HG02678 (cell line): ENCODE data around the gene AGPS.
"Not testable (repeated sequence)": the region's sequence is repeated elsewhere in the genome, so short reads cannot be mapped to it uniquely, and the experiment has no call there.

Source experiments
- ATAC-seq: cut with Tn5 transposase; IDR thresholded peaks from one replicate; pipeline ENCODE4 v1.9.1; 2021; ENCODE audit warnings: mild to moderate bottlenecking, moderate library complexity; ENCODE audit not compliant: unreplicated experiment

AGPS gene

DNA sequence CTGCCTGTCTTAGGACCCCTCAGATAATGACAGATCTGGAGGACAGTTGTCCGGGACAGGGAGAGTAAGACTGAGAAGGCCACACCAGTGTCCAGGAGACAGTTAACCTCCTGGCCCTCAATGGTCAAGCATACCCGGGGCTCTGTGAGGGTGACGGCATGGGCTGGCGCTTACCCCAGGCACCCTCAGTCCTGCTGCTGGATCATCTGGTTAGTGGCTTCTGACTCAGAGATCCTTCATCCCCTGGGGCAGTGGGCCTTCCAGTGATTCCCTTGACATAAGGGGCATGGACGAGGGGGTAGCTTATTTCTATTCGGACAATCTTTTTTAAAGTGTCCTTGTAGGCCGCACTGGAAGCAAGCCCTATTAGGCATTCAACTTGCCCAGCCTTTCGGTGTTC is 18.1 kb downstream of the AGPS start:
- not testable (repeated sequence) for ATAC-seq

DNA sequence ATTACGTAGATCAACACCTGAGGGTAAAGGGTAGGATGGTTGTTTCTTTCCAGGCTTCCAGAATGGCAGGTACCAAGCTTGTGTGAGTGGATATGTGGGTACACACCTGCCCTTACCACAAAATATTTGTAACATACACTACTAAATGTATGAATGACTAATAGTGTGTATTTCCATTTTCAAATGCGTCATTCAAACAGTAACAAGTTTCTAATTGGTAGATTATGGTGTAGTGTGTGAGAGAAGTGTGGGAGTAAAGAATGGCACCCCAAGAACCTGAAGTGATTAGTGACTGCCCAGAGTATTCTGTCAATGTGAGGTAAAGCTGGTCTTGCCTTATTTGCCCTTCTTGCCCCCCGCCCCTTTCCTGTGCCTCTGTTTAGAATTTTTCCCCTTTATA is 21.1 kb downstream of the AGPS start:
- no peak for ATAC-seq

DNA sequence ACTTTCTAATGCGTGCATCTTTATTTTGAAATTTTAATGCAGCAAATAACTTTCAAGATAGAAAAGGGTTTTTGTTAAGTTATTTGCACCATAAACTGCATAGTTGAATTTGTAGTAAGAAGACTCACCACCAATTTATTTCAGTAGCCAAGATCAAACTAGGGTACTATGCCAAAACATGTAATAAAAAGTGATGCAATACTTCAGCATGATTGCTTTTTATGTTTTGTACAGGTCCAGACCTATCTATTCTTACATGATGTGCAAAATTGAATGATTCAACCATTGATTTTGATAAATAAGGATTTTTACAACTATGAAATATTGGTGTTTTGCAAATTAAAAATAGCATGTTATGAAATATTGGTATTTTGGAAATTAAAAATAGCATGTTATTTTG is 26.7 kb downstream of the AGPS start:
- ATAC-seq = no peak

- ATAC-seq = no peak
These were observed 29.7 kb downstream of the AGPS start for GRCh38 chr2:177422271-177422670.

GRCh38 chr2:177424120-177424519 is 31.5 kb downstream of the AGPS start:
- ATAC-seq = not testable (repeated sequence)

DNA sequence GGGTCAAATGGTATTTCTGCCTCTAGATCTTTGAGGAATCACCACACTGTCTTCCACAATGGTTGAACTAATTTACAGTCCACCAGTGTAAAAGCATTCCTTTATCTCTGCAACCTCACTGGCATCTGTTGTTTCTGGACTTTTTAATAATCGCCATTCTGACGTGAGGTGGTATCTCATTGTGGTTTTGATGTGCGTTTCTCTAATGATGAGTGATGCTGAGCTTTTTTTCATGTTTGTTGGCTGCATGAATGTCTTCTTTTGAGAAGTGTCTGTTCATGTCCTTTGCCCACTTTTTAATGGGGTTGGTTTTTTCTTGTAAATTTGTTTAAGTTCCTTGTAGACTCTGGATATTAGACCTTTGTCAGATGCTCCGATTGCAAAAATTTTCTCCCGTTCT is 32.0 kb downstream of the AGPS start:
- ATAC-seq = not testable (repeated sequence)

GRCh38 chr2:177427316-177427715 is 34.7 kb downstream of the AGPS start:
- ATAC-seq = no peak

GRCh38 chr2:177427936-177428335 is 35.4 kb downstream of the AGPS start:
- ATAC-seq = not testable (repeated sequence)

GRCh38 chr2:177429688-177430325 is 37.2 kb downstream of the AGPS start:
- ATAC-seq = no peak

DNA sequence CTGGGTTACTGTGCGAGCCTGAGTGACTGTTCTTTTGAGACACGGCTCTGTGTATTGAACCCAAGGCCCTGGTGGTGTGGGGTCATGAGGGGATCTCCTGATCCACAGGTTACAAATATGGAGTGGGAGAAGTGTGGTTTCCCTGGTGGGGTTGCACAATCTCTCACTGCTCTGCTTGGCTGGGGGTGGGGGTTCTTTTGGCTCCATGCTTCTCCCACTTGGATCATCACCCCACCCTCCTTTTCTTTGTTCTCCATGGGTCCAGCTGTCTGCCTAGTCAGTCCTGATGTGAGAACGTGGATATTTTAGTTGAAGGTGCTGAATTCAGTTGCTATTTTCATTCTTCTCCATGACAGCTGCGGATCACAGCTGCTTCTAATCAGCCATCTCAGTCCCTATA is 37.8 kb downstream of the AGPS start:
- ATAC-seq = no peak

- not testable (repeated sequence) for ATAC-seq
These were observed 38.6 kb downstream of the AGPS start for GRCh38 chr2:177431111-177431725.

- no peak for ATAC-seq
These were observed 40.1 kb downstream of the AGPS start for GRCh38 chr2:177432703-177433102.

DNA sequence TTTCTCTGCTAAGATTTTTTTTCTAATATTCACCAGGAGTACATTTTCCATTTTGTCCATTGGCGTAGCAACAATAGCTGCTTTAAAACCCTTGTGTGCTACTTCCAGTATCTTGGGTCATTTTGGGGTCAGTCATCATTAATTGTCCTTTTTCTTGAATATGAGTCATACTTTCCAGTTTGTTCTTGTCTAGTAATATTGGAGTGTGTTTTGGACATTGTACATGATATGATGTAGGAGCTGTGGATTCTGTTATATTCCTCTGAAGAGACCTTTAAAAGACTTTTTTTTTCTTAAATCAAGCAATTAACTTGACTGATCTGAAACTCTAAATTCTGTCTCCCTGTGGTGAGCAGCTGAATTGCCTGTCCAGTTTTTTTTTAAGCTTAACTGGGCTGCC is 40.8 kb downstream of the AGPS start:
- no peak for ATAC-seq

DNA sequence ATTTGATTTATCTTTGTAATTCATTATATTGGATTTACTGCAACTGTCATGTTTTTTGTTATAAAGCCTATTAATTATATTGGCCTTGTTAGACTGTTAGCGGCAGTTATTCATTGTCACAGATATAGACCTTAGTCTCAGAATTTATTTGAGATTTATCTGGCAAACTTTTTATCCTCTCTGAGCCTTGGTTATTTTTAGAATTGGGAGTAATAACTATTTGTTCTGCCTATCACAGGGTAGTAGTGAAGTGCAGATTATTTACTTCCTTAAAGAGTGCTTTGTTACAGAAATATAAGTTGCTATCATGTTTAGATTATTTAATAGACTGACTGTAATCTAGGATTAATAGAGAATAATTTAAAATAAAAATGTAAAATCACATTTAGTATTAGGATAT is 41.9 kb downstream of the AGPS start:
- ATAC-seq = no peak

DNA sequence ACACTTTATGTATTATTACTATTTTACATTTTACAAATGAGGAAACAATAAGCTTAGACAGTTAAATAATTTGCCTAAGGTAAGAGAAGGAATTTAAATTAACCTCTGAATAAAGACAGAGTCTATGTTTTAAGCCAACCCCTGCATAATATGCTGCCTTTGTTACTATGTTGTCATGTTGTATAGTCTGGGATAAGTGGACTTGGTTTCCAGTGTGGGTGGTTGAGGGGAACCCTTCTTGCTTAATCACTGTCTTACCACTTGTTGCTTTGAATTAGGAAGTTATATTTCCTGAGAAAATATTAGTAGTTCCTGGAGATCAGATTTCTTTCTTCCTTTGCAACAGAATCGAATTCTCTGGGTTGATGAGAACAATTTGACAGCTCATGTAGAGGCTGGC is 52.6 kb downstream of the AGPS start:
- ATAC-seq = no peak

GRCh38 chr2:177448031-177448430 is 55.5 kb downstream of the AGPS start:
- no peak for ATAC-seq

- ATAC-seq = no peak
These were observed 56.6 kb downstream of the AGPS start for GRCh38 chr2:177449159-177449558.

- no peak for ATAC-seq
These were observed 62.6 kb downstream of the AGPS start for GRCh38 chr2:177455187-177455586.

DNA sequence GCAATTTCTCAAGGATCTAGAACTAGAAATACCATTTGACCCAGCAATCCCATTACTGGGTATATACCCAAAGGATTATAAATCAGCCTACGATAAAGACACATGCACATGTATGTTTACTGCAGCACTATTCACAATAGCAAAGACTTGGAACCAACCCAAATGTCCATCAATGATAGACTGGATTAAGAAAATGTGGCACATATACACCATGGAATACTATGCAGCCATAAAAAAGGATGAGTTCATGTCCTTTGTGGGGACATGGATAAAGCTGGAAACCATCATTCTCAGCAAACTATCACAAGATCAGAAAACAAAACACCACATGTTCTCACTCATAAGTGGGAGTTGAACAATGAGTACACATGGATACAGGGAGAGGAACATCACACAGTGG is 67.2 kb downstream of the AGPS start:
- ATAC-seq = not testable (repeated sequence)

DNA sequence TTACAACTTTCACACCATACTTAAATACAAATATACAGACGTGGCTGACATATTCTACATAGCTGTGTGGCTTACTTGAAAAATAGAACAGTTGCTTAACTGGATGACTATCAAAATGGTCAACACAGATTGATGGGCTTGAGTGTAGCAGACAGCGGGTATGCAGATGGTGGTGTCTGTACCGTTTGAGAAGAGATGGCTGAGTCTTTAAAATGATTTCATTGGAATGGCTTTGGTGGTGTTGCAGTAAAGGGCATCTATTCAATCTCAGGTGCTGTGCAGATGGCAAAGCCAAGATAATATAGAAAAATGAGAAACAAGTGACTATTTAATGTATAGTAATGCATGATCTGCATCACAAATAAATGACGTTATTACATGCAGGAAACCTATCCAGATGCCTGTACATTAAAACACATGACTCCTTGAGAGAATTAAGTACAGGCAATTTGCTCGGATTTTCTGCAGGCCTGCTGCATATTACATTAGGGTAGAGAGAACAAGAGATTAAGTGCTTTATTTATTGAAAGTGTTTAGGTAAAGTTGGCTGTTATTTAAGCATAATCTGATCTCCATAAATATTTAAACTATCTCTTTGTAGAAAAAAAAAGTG is 68.5 kb downstream of the AGPS start:
- ATAC-seq = no peak

DNA sequence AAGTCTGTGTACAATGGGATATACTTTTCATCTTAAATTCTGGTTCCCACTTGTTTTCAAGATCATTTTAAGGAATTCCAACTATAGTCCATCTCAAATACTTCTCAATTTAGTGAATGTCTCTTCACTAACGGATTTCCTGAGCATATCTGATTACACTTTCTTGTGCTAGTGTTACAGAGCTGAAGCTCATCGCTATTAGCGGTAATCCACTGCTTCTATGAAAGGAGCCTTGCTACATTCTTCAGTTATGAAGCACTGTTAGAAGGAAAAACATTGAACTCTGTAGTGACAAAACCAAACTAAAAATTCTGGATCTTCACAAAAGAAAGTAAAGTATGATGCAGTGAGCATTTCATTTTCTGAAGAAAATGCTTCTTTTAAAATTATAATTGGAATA is 72.0 kb downstream of the AGPS start:
- ATAC-seq = no peak

- ATAC-seq = no peak
These were observed 73.0 kb downstream of the AGPS start for GRCh38 chr2:177465400-177466138.
